Omental fat pad (tissue), 4 donors: ENCODE results near the gene CLSTN1. TPM values are rescaled to one million over a fixed set of nuclear protein-coding genes. Genes with fewer than 3 reads are reported as not detected.

ENCODE experiments used
- ATAC-seq: fragments of 150-250 bp; one replicate; pipeline ENCODE4 v1.9.1; 2016; ENCODE audit warnings: mild to moderate bottlenecking, moderate library complexity; ENCODE audit not compliant: low FRiP score
- DNase-seq: peaks from one replicate; pipeline ENCODE4 v3.0.0-alpha.2; 2019; ENCODE audit warnings: low spot score
- CTCF ChIP-seq, 3 donors: fragments of 450-650 bp; IDR thresholded peaks; one replicate each; pipeline ENCODE4 v1.5.1; 2016 to 2017; ENCODE audit warnings: antibody characterized with exemption in 3 of 3, mild to moderate bottlenecking in 3 of 3, moderate library complexity in 2 of 3
- total RNA-seq, 4 donors: library from RNA; depleted of rRNA; stranded (reverse); fragments of >200 nt; gene quantifications; one replicate each; pipeline ENCODE4 v1.1.0, GENCODE V29; 2016

The CLSTN1 gene
- total RNA-seq, 4 donors from 2014 or later, result 28.3 to 41.0 (median 30.1) TPM

DNA sequence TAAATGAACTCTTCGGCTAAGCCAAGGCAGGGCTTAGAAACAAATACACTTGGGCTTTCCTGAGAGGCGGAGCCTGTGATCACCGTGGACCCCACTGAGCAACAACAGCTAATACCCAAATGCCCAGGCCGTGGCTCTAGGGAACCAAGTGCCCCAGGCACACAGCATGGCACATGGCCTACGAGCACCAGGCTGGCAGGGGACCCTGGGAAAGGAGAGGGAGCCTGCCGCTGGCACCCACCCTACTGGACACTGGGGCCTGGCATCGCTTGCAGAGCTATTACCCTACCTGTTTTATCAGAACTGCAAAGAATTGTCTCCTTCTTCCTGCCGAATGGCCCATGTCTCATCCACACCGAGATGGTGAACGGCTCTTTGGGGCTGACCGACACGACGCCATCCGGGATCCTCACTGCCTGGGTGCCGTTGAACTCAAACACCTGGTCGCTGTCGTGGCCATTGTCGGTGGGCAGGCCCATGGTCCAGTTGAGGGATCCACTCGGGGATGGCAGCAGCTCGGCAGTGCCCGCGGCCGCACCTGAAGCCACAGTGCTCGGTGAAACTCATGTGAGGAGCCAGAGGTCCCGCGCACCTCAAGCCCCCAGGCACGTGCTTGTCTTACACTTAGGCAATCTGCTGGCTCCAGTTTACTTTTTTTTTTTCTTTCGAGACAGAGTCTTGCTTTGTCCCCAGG lies 79.5 kb downstream of the CLSTN1 start:
- no peak for TF ChIP-seq CTCF (IDR thresholded peaks at IDR 0.05)
- ATAC-seq, result no peak
- DNase-seq, result no peak

GRCh38 chr1:9737671-9738070 lies 86.1 kb downstream of the CLSTN1 start:
- no peak for TF ChIP-seq CTCF (IDR thresholded peaks at IDR 0.05)
- ATAC-seq, result no peak
- no peak for DNase-seq

DNA sequence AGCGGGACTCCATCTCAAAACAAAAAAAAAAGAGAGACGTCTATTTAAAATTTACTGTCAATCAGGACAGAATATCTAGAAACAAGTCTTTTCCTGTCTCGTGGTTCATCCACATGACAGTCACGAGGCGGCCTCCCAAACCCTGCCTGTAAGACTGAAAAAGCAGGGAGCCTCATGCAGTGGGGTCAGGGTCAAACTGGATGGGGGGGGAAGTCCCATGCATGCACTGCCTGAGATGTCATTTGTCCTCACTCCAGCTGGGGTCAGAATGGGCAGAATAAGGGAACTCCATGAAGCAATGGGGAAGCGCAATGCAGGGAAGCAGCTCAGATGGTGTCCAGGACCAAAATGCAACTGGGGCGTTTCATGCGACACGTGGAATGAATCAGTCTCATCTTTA lies 86.7 kb downstream of the CLSTN1 start:
- ATAC-seq (no peak), DNase-seq (no peak)
- TF ChIP-seq CTCF (IDR thresholded peaks at IDR 0.05), result no peak

DNA sequence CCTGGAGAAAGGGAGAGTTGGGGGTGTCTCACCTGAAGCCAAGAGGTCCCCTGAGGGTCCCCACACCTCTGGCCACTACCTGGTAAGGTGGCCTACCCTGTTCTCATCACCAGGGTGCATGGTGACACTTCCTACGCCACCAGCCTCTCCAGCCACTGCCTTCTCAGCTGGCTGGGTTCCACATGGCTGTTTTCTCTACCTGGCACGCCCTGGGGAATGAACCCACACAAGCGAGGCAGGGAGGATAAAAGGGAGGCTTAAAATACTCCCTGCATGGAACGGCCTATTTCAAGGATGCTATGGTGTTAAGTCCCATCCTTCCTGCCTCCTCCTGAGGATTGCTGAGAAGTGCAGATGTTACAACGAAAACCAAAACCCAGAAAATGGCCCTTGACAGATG lies 87.5 kb downstream of the CLSTN1 start:
- TF ChIP-seq CTCF (IDR thresholded peaks at IDR 0.05), result no peak
- ATAC-seq, result no peak
- DNase-seq, result no peak

DNA sequence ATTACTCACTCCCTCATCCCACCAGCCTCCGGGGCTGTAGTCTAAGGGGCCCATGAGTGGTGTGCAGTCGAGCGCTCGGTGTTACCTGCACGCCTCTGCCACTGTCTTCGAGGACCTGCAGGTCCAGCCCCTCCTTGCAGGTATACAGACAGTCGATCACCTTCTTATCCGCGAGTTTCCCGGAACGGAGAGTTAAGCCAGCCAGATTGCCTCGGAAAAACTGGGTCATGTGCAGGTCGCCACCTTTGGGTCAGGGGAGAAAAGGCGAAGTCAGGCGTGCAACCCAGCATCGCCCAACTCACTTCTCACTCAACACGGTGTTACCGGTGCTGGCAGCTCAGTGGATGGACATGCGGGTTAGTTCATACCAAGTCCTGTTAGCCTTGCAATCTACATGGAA lies 88.0 kb downstream of the CLSTN1 start:
- ATAC-seq, result no peak
- DNase-seq, result no peak
- no peak for TF ChIP-seq CTCF (IDR thresholded peaks at IDR 0.05)

DNA sequence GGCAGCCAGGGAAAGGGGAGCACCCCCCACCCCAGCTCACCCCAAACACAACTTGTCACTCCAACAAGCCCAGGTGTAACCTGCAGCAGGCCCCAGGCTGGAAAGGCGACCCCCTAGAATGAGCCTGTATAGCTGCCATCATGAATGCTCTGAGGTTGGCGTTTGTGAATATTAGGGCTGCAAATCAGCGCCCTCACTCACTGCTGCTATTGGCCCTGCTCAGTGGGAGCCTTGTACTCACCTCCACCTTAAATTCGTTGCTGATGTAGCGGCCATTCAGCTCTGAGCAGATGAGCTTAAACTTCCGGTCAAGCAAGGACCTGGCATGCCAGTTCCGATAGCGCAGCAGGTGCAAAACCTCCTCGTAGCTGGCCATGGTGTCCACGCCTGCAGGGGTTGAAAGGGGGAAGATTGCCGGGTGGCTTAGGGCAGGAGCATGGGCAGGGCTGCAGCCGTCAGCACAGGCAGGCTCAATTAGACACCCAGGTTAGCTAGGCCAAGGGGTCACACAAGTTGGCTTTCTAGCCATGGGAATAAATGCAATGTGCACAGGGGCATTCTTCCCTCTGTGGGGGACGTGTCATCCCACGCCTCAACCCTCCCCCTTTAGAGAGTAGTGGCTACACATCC lies 90.5 kb downstream of the CLSTN1 start:
- DNase-seq (no peak), ATAC-seq (no peak)
- TF ChIP-seq CTCF (IDR thresholded peaks at IDR 0.05), result no peak
